SJSA1 (cell line): ENCODE data around the gene CD86. TPM values are rescaled to one million over a fixed set of nuclear protein-coding genes. Genes with fewer than 3 reads are reported as not detected.

Experiments used
- total RNA-seq: library from RNA; depleted of rRNA; stranded (reverse); fragments of >200 nt; shearing (Covaris generic); gene quantifications from 2 replicates; pipeline ENCODE4 v1.2.3, GENCODE V29; 2014; rRNA removed

The CD86 gene
- total RNA-seq, 1 experiment from 2014 or later: not detected

Other genes with a start within 250 kb of the CD86 start
- 25.3 and 28.6 TPM in 2 replicates for gene IQCB1, start 220.3 kb upstream of the CD86 start, total RNA-seq
- 2.3 and 7.4 TPM in 2 replicates for gene EAF2, start 220.2 kb upstream of the CD86 start, total RNA-seq
- gene SLC15A2, start 161.0 kb upstream of the CD86 start, total RNA-seq: not detected in 2 replicates
- gene ILDR1, start 33.1 kb upstream of the CD86 start, total RNA-seq: not detected in 2 replicates
- not detected in 2 replicates for gene CASR, start 128.3 kb downstream of the CD86 start, total RNA-seq